Peyer's patch (tissue), 4 donors: ENCODE data around the gene CCDC18.

Source experiments
- CTCF ChIP-seq, 6 experiments: fragments of 450-650 bp in 4 of 6; fragments of 200-600 bp in 2 of 6; sonication (generic) in 1 of 6; IDR thresholded peaks; one replicate each; pipeline ENCODE4 v1.5.1; 2017 to 2019; ENCODE audit warnings: antibody characterized with exemption in 6 of 6, mild to moderate bottlenecking in 3 of 6, moderate library complexity in 1 of 6
- POLR2A ChIP-seq, 2 donors: fragments of 450-650 bp; IDR thresholded peaks; one replicate each; pipeline ENCODE4 v1.5.1; 2017; ENCODE audit warnings: antibody characterized with exemption in 2 of 2, mild to moderate bottlenecking in 2 of 2, moderate library complexity in 2 of 2

GRCh38 chr1:93207211-93207610 lies 26.7 kb downstream of the CCDC18 start:
- no peak for TF ChIP-seq CTCF (IDR thresholded peaks at IDR 0.05)
- no peak for TF ChIP-seq POLR2A (IDR thresholded peaks at IDR 0.05)
